Measurements from ENCODE around the gene OPCML. TPM values are rescaled to one million over a fixed set of nuclear protein-coding genes. Genes with fewer than 3 reads are reported as not detected.

Gene OPCML
- total RNA-seq, 1 donor from 2014 or later, result under 0.01 TPM

- Histone ChIP-seq H3K4me1 (ENCODE audit: control insufficient read depth in 3 of 3, insufficient read depth in 3 of 3, low read length in 3 of 3) (no peaks in the 10 kb centered on the region), H3K9me3 (ENCODE audit: control insufficient read depth in 3 of 3, low read length in 3 of 3) (peaks cover 0 to 2% (median 0%) of the 10 kb centered on the region in 3 donors), H3K36me3 (ENCODE audit: control insufficient read depth in 3 of 3, insufficient read depth in 3 of 3, low read length in 3 of 3) (no peaks in the 10 kb centered on the region), H3K4me3 (ENCODE audit: low read length in 3 of 3) (no peak overlapping the region), H3K27ac (ENCODE audit: low read depth, low read length) (no peak overlapping the region), H3K27me3 (ENCODE audit: control insufficient read depth in 3 of 3, insufficient read depth in 3 of 3, low read length in 3 of 3) (no peaks in the 10 kb centered on the region), H3K9ac (ENCODE audit: low read depth in 1 of 3, low read length in 3 of 3) (no peak overlapping the region)
These were observed 230.2 kb downstream of the OPCML start for GRCh38 chr11:133302056-133302455.

GRCh38 chr11:133300666-133301065 is 231.6 kb downstream of the OPCML start:
- H3K36me3 ChIP-seq (ENCODE audit: control insufficient read depth in 3 of 3, insufficient read depth in 3 of 3, low read length in 3 of 3), result no peaks in the 10 kb centered on the region
- H3K27me3 ChIP-seq (ENCODE audit: control insufficient read depth in 3 of 3, insufficient read depth in 3 of 3, low read length in 3 of 3), result no peaks in the 10 kb centered on the region
- H3K27ac ChIP-seq (ENCODE audit: low read depth, low read length), result no peak overlapping the region
- peaks cover 0 to 2% (median 0%) of the 10 kb centered on the region in 3 donors for H3K9me3 ChIP-seq (ENCODE audit: control insufficient read depth in 3 of 3, low read length in 3 of 3)
- no peaks in the 10 kb centered on the region for H3K4me1 ChIP-seq (ENCODE audit: control insufficient read depth in 3 of 3, insufficient read depth in 3 of 3, low read length in 3 of 3)
- H3K4me3 ChIP-seq (ENCODE audit: low read length in 3 of 3), result no peak overlapping the region
- no peak overlapping the region for H3K9ac ChIP-seq (ENCODE audit: low read depth in 1 of 3, low read length in 3 of 3)

GRCh38 chr11:133291780-133292179 is 240.5 kb downstream of the OPCML start:
- Histone ChIP-seq H3K27ac (ENCODE audit: low read depth, low read length) (no peak overlapping the region), H3K4me1 (ENCODE audit: control insufficient read depth in 3 of 3, insufficient read depth in 3 of 3, low read length in 3 of 3) (no peaks in the 10 kb centered on the region), H3K4me3 (ENCODE audit: low read length in 3 of 3) (no peak overlapping the region), H3K36me3 (ENCODE audit: control insufficient read depth in 3 of 3, insufficient read depth in 3 of 3, low read length in 3 of 3) (no peaks in the 10 kb centered on the region), H3K9ac (ENCODE audit: low read depth in 1 of 3, low read length in 3 of 3) (no peak overlapping the region), H3K27me3 (ENCODE audit: control insufficient read depth in 3 of 3, insufficient read depth in 3 of 3, low read length in 3 of 3) (peaks cover 0 to 3% (median 0%) of the 10 kb centered on the region in 3 donors), H3K9me3 (ENCODE audit: control insufficient read depth in 3 of 3, low read length in 3 of 3) (no peaks in the 10 kb centered on the region)

GRCh38 chr11:133285359-133285758 is 246.9 kb downstream of the OPCML start:
- Histone ChIP-seq H3K36me3 (ENCODE audit: control insufficient read depth in 3 of 3, insufficient read depth in 3 of 3, low read length in 3 of 3) (no peaks in the 10 kb centered on the region), H3K4me3 (ENCODE audit: low read length in 3 of 3) (no peak overlapping the region), H3K27me3 (ENCODE audit: control insufficient read depth in 3 of 3, insufficient read depth in 3 of 3, low read length in 3 of 3) (peaks cover 0 to 3% (median 0%) of the 10 kb centered on the region in 3 donors), H3K9ac (ENCODE audit: low read depth in 1 of 3, low read length in 3 of 3) (no peak overlapping the region), H3K9me3 (ENCODE audit: control insufficient read depth in 3 of 3, low read length in 3 of 3) (no peaks in the 10 kb centered on the region), H3K4me1 (ENCODE audit: control insufficient read depth in 3 of 3, insufficient read depth in 3 of 3, low read length in 3 of 3) (no peaks in the 10 kb centered on the region), H3K27ac (ENCODE audit: low read depth, low read length) (no peak overlapping the region)

- Histone ChIP-seq H3K27ac (ENCODE audit: low read depth, low read length) (no peak overlapping the region), H3K27me3 (ENCODE audit: control insufficient read depth in 3 of 3, insufficient read depth in 3 of 3, low read length in 3 of 3) (peaks cover 0 to 3% (median 3%) of the 10 kb centered on the region in 3 donors), H3K4me1 (ENCODE audit: control insufficient read depth in 3 of 3, insufficient read depth in 3 of 3, low read length in 3 of 3) (no peaks in the 10 kb centered on the region), H3K9ac (ENCODE audit: low read depth in 1 of 3, low read length in 3 of 3) (no peak overlapping the region), H3K36me3 (ENCODE audit: control insufficient read depth in 3 of 3, insufficient read depth in 3 of 3, low read length in 3 of 3) (no peaks in the 10 kb centered on the region), H3K4me3 (ENCODE audit: low read length in 3 of 3) (no peak overlapping the region), H3K9me3 (ENCODE audit: control insufficient read depth in 3 of 3, low read length in 3 of 3) (no peaks in the 10 kb centered on the region)
These were observed 248.1 kb downstream of the OPCML start for GRCh38 chr11:133284156-133284555.

- Histone ChIP-seq H3K36me3 (ENCODE audit: control insufficient read depth in 3 of 3, insufficient read depth in 3 of 3, low read length in 3 of 3) (no peaks in the 10 kb centered on the region), H3K4me1 (ENCODE audit: control insufficient read depth in 3 of 3, insufficient read depth in 3 of 3, low read length in 3 of 3) (no peaks in the 10 kb centered on the region), H3K9me3 (ENCODE audit: control insufficient read depth in 3 of 3, low read length in 3 of 3) (no peaks in the 10 kb centered on the region), H3K27ac (ENCODE audit: low read depth, low read length) (no peak overlapping the region), H3K9ac (ENCODE audit: low read depth in 1 of 3, low read length in 3 of 3) (no peak overlapping the region), H3K27me3 (ENCODE audit: control insufficient read depth in 3 of 3, insufficient read depth in 3 of 3, low read length in 3 of 3) (peaks cover 0 to 3% (median 0%) of the 10 kb centered on the region in 3 donors), H3K4me3 (ENCODE audit: low read length in 3 of 3) (no peak overlapping the region)
These were observed 254.4 kb downstream of the OPCML start for GRCh38 chr11:133277886-133278285.

- peaks cover 0 to 4% (median 0%) of the 10 kb centered on the region in 3 donors for H3K27me3 ChIP-seq (ENCODE audit: control insufficient read depth in 3 of 3, insufficient read depth in 3 of 3, low read length in 3 of 3)
- no peaks in the 10 kb centered on the region for H3K36me3 ChIP-seq (ENCODE audit: control insufficient read depth in 3 of 3, insufficient read depth in 3 of 3, low read length in 3 of 3)
- H3K9ac ChIP-seq (ENCODE audit: low read depth in 1 of 3, low read length in 3 of 3), result no peak overlapping the region
- no peaks in the 10 kb centered on the region for H3K9me3 ChIP-seq (ENCODE audit: control insufficient read depth in 3 of 3, low read length in 3 of 3)
- no peaks in the 10 kb centered on the region for H3K4me1 ChIP-seq (ENCODE audit: control insufficient read depth in 3 of 3, insufficient read depth in 3 of 3, low read length in 3 of 3)
- H3K4me3 ChIP-seq (ENCODE audit: low read length in 3 of 3), result no peak overlapping the region
- H3K27ac ChIP-seq (ENCODE audit: low read depth, low read length), result no peak overlapping the region
These were observed 260.2 kb downstream of the OPCML start for GRCh38 chr11:133271871-133272776.

GRCh38 chr11:133271206-133271605 is 261.1 kb downstream of the OPCML start:
- Histone ChIP-seq H3K9me3 (ENCODE audit: control insufficient read depth in 3 of 3, low read length in 3 of 3) (no peaks in the 10 kb centered on the region), H3K4me1 (ENCODE audit: control insufficient read depth in 3 of 3, insufficient read depth in 3 of 3, low read length in 3 of 3) (no peaks in the 10 kb centered on the region), H3K9ac (ENCODE audit: low read depth in 1 of 3, low read length in 3 of 3) (no peak overlapping the region), H3K27ac (ENCODE audit: low read depth, low read length) (no peak overlapping the region), H3K36me3 (ENCODE audit: control insufficient read depth in 3 of 3, insufficient read depth in 3 of 3, low read length in 3 of 3) (no peaks in the 10 kb centered on the region), H3K4me3 (ENCODE audit: low read length in 3 of 3) (no peak overlapping the region), H3K27me3 (ENCODE audit: control insufficient read depth in 3 of 3, insufficient read depth in 3 of 3, low read length in 3 of 3) (peaks cover 0 to 4% (median 0%) of the 10 kb centered on the region in 3 donors)

GRCh38 chr11:133269267-133269666 is 263.0 kb downstream of the OPCML start:
- peaks cover 0 to 4% (median 0%) of the 10 kb centered on the region in 3 donors for H3K27me3 ChIP-seq (ENCODE audit: control insufficient read depth in 3 of 3, insufficient read depth in 3 of 3, low read length in 3 of 3)

GRCh38 chr11:133266986-133267385 is 265.3 kb downstream of the OPCML start:
- H3K27me3 ChIP-seq (ENCODE audit: control insufficient read depth in 3 of 3, insufficient read depth in 3 of 3, low read length in 3 of 3), result peaks cover 0 to 7% (median 3%) of the 10 kb centered on the region in 3 donors
- H3K27ac ChIP-seq (ENCODE audit: low read depth, low read length), result no peak overlapping the region
- H3K9ac ChIP-seq (ENCODE audit: low read depth in 1 of 3, low read length in 3 of 3), result no peak overlapping the region

More at GRCh38 chr11:133269267-133269666, 263.0 kb downstream of the OPCML start:
- Histone ChIP-seq H3K27ac (ENCODE audit: low read depth, low read length) (no peak overlapping the region), H3K36me3 (ENCODE audit: control insufficient read depth in 3 of 3, insufficient read depth in 3 of 3, low read length in 3 of 3) (no peaks in the 10 kb centered on the region), H3K9ac (ENCODE audit: low read depth in 1 of 3, low read length in 3 of 3) (no peak overlapping the region), H3K9me3 (ENCODE audit: control insufficient read depth in 3 of 3, low read length in 3 of 3) (no peaks in the 10 kb centered on the region), H3K4me1 (ENCODE audit: control insufficient read depth in 3 of 3, insufficient read depth in 3 of 3, low read length in 3 of 3) (no peaks in the 10 kb centered on the region), H3K4me3 (ENCODE audit: low read length in 3 of 3) (no peak overlapping the region)

More at GRCh38 chr11:133266986-133267385, 265.3 kb downstream of the OPCML start:
- Histone ChIP-seq H3K4me1 (ENCODE audit: control insufficient read depth in 3 of 3, insufficient read depth in 3 of 3, low read length in 3 of 3) (no peaks in the 10 kb centered on the region), H3K9me3 (ENCODE audit: control insufficient read depth in 3 of 3, low read length in 3 of 3) (no peaks in the 10 kb centered on the region), H3K36me3 (ENCODE audit: control insufficient read depth in 3 of 3, insufficient read depth in 3 of 3, low read length in 3 of 3) (no peaks in the 10 kb centered on the region), H3K4me3 (ENCODE audit: low read length in 3 of 3) (no peak overlapping the region)

All from skeletal muscle tissue (tissue), 4 donors.